Stimulated activated CD8-positive, alpha-beta memory T cell treated with anti-CD3 and anti-CD28 coated beads, Interleukin-15, amount 100 ng/mL, for 48 hours (primary cell): ENCODE data around the gene FCHSD1.
A peak's percentile ranks its signal among the peaks of the same experiment; 100 is the strongest.

Experiments used
- DNase-seq, 2 donors: peaks; one replicate each; pipeline ENCODE4 v3.0.0-alpha.2; 2020; ENCODE audit warnings: low read depth in 2 of 2

FCHSD1 gene

GRCh38 chr5:141672841-141673813 lies 21.9 kb upstream of the FCHSD1 start:
- DNase-seq = no peak

GRCh38 chr5:141672071-141672840 lies 21.0 kb upstream of the FCHSD1 start:
- no peak for DNase-seq

GRCh38 chr5:141669520-141669919 lies 18.3 kb upstream of the FCHSD1 start:
- DNase-seq = no peak

- DNase-seq = no peak
Observed at GRCh38 chr5:141668601-141669265, 17.5 kb upstream of the FCHSD1 start.

GRCh38 chr5:141665995-141666940 lies 15.1 kb upstream of the FCHSD1 start:
- DNase-seq = no peak

GRCh38 chr5:141664733-141665461 lies 13.7 kb upstream of the FCHSD1 start:
- DNase-seq = peak; percentile 32 to 56

GRCh38 chr5:141663506-141663905 lies 12.3 kb upstream of the FCHSD1 start:
- DNase-seq = no peak

GRCh38 chr5:141662028-141662427 lies 10.8 kb upstream of the FCHSD1 start:
- no peak for DNase-seq

GRCh38 chr5:141657937-141658545 lies 6.8 kb upstream of the FCHSD1 start:
- no peak for DNase-seq

- no peak for DNase-seq
Observed at GRCh38 chr5:141657404-141657803, 6.2 kb upstream of the FCHSD1 start.

- DNase-seq = no peak
Observed at GRCh38 chr5:141656396-141656795, 5.2 kb upstream of the FCHSD1 start.

- DNase-seq = no peak
Observed at GRCh38 chr5:141655020-141655419, 3.8 kb upstream of the FCHSD1 start.

GRCh38 chr5:141654298-141654697 lies 3.1 kb upstream of the FCHSD1 start:
- DNase-seq = no peak

- DNase-seq = no peak
Observed at GRCh38 chr5:141651728-141652105, 499 bp upstream of the FCHSD1 start.

GRCh38 chr5:141649972-141650371 lies 1.2 kb downstream of the FCHSD1 start:
- DNase-seq = no peak

GRCh38 chr5:141649056-141649688 lies 2.0 kb downstream of the FCHSD1 start:
- DNase-seq = no peak

- DNase-seq = no peak
Observed at GRCh38 chr5:141647851-141648250, 3.4 kb downstream of the FCHSD1 start.

GRCh38 chr5:141647242-141647641 lies 4.0 kb downstream of the FCHSD1 start:
- no peak for DNase-seq

- DNase-seq = no peak
Observed at GRCh38 chr5:141646026-141646425, 5.2 kb downstream of the FCHSD1 start.
